Activated CD8-positive, alpha-beta memory T cell treated with anti-CD3 and anti-CD28 coated beads, Interleukin-2, amount 50 U/mL, for 24 hours (primary cell): Measurements from ENCODE around the gene RUNX3.
"Not testable (repeated sequence)": the region's sequence is repeated elsewhere in the genome, so short reads cannot be mapped to it uniquely, and the experiment has no call there.

Experiments used
- DNase-seq: peaks from one replicate; pipeline ENCODE4 v3.0.0-alpha.2; 2020; ENCODE audit errors: extremely low read depth

RUNX3 gene

DNA sequence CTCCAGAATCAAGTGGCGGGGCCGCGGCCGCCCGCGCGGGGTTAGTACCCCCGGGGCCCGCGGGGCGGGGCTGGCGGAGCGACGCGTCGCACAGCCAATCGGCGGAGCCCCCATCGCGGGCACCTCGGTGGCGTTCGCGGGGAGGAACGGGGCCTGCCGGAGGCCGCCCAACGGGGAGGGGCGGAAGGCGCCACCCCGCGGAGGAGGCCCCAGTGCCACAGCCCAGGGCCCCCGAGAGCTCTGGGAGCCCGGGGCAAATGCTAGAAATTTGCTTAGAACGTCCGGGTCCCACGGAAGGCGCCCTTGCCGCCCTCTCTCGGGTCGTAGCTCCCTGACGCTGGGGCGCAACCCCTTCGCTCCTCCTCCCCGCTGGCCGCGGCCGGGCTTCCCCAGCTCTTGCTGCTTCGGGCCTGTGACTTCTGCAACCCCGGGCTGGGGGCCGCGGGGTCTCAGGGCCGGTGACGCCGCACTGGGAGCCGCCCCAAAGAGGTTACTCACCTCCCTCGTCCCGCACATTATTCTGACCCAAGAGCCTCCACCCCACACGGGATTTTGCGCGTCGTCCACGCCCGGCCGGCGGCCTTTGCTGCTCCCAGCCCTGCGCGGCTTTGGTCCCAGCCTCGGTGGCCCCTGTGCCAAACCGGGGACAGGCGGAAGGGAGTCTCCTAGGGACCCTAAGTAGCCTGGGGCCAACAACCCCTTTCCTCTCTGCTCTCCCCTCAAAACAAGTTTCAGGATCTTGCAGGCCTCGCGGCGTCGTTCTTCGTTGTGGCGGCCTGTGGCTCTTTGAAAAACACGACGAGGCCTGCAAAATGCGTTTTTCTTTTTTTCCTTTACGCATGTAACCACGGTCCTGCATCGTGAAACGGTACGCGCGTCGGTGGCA is at the start of gene RUNX3:
TSS of gene RUNX3 (minus strand) at position 17 of the 886 bp plus-strand sequence. CDS start 408 bp downstream, outside the sequence.
- DNase-seq: peak; percentile 75

DNA sequence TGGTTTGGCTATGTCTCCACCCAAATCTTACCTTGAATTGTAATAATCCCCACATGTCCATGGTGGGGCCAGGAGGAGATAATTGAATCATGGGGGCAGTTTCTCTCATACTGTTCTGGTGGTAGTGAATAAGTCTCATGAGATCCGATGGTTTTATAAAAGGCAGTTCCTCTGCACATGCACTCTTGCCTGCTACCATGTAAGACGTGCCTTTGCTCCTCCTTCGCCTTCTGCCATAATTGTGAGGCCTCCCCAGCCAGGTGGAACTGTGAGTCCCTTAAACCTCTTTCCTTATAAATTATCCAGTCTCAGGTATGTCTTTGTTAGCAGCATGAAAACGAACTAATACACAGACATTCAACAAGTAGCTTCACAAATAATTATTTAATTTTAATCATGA is 49.2 kb upstream of the RUNX3 start:
- DNase-seq: not testable (repeated sequence)

DNA sequence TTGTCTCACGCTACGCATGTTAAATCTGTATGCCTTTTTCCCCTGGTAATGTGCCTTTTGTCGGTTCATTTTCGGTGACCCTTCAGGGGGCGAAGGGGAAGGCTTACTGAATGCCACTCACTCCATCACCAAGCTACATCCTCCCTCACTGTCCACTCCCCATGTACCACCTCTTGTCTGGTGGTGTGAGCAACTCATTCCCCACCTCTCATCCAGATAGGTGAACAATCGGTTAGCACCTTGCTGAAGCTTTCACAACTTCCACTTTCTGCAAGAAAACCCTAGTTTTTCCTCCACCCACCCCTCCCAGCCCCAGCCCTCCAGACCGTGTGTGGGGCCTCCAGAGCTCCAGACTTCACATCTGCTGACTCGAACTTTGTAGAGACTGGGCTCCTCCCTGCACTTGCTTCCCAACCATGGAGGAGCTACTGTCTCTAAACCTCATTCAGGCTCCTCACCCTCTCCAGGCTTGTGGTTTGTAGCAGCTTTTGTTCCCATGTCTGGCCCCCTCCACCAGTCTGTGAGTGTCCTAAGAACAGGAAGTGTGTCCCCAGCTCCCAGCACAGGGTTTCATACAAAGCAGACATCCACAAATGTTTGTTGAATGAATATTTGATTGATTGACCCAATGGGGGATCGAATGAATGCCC is 48.4 kb upstream of the RUNX3 start:
- DNase-seq: no peak

DNA sequence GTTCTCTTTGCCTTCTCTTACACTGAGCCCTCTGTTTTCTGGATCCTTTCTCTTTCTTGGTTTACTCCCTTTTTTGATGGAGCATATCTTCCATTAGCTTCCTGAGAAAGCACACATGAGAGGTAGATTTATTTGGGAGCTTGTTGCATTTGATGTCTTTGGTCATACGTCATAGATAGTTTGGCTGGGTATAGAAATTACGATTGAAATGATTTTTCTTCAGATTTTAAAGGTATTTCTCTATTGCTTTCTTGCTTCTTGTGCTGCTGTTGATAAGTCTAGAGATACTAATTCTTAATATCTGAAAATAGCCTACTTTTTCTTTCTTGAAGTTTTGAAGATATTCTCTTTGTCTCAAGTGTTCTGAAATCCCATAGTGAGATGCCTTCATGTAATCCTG is 45.3 kb upstream of the RUNX3 start:
- DNase-seq: no peak

DNA sequence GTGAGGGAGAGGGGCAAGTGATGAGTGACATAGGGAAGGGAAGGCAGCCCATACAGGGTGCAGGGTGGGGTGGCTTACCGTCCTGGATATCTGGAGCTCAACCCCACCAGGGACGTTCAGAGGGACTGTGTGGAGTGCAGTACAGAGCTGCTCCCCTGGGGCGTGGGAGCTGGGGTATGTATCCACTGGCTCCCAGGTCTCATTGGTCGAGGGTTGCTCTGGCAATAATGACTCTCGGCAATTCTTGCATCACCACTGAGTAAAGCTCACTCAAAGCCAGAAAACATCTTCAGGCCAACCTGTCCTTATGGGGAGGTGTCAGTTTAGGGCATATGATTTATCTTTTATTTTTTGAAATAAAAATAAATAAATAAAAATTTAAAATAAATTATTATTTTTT is 43.2 kb upstream of the RUNX3 start:
- no peak for DNase-seq

DNA sequence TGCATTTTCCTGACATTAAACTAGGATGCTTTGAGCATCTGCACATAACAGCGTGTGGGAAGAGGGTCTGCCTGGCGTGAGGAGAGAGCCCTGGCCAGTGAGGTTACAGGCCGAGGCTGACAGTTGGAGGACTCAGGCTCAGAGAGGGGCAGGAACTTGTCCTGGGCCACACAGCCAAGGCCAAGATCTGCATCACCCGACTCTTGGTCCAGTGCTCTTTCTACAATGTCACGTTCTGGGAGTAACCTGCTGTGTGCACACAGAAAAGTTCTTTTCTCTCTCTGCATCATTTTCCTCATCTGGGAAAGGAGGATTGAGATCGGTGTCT is 42.8 kb upstream of the RUNX3 start:
- DNase-seq: no peak

DNA sequence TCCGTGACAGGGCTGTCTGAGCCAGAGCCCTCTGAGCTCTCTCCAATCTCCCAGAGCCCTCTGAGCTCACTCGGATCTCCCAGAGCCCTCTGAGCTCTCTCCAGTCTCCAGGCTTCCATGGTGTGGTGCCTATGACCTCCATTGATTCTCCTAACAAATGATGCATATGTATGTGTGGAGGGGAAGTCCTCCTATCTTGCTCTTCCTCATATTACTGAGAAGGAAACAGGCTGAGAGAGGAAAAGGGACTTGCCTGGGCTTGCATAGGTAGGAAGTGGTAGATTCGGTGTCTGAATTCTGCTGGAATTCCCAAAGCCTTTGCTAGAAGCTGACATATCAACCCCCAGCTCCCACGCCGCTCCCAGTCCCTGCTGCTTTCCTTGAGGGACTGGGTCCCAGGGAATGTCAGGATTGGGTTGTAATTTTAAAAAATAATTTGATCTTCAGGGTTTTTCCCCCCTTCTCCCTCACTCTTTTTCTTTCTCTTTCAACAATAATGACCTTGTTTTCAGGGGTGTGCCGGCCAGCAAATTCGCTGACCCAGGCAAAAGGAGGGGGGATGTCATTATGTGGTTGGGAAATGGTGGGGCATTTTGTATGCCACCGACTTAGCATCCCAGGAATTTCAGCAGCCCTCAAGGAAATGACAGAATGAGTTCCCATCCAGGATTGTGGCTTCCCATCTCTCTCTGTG is 42.3 kb upstream of the RUNX3 start:
- no peak for DNase-seq

DNA sequence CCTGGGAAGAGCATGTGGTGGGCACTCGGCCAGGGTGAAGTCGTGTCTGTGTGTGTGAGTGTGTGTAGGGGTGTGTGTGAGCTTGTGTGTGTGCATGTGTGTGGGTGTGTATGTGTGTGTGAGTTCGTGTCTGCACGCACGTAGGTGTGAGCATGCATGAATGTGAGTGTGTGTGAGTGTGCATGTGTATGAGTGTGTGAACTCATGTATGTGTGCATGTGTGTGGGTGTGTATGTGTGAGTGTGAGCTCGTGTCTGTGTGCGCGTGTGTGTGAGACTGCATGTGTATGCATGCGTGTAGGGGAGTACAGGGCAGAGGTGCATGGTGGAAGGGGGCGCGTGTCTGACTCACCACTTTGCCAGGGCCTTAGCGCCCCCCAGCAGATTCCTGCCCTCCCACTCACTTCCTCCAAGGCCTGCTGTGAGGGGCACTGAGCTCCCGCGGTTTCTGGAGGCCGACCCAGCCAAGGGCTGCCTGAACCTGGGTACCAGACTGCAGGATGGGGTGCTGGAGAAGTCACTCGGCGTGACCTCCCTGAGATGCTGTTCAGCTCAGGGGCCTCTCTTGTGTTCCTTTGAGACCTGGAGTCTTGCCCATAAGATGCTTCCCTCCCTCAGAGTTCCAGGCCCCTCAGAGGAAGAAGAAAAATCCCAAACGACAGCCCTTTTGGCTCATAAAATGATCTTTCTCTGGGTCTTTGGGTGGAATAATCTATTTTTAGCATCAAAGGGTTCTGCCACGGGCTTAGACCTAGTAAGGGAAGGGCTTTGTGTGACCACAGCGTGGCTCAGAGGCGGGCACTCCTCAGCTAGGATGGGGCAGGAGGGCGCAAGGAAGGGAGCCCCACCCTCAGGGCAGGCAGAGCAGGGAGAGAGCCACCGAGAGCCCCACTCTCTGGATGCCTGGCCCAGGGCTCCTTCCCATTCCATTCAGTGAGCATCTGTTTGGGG is 41.1 kb upstream of the RUNX3 start:
- no peak for DNase-seq

DNA sequence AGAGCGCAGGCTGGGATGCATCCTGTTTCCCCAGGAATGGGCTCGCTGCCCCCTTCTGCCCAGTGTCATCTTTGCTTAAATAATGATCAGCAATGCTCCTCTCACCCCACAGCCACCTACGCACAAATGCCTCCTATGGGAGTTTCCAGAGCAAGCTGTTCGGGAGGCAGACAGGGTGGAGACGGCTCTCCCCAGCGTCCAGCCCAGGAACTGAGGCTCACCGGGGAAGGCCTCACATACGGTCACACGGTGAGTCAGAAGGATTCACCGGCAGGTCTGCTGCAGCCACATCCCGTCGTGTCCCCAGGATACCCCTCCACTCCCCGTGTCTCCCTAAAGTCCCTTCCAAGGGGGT is 40.3 kb upstream of the RUNX3 start:
- DNase-seq: no peak

DNA sequence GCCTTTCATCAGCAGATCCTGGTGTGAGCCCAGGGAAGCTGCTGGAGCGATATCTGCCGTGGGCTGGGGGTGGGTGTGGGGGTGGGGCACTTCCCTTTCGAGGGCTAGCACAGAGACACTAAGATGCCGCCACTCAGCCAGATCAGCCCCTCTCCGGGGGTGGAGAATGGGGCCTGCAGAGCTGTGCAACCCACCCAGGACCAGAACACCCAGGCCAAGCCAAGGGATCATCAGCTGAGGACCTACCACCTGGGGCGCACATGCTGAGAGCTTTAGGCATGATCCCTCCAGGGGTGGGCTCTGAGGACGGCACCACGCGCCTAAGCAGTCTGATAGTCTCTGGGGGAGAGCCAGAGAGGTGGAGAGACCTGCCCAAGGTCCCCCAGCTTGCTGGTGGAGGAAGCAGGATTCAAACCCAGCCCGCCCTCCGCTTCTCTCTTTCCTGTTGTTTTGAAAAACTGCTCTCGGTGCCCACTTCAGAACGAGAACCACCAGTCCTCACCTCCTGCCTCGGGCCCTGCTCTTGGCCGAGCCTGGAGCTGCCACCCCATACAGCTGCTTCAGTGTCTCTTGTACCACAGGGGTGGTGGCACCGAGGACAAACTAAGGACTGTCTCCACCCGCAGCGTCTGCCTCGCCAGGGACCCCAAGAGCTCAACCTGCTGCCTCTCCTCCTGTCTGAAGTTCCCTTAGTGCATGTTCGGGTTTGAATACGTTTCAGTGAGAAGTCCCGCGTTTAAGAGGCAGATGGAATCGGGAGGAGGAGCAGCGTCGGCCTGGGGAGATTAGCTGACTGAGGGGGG is 39.7 kb upstream of the RUNX3 start:
- no peak for DNase-seq

DNA sequence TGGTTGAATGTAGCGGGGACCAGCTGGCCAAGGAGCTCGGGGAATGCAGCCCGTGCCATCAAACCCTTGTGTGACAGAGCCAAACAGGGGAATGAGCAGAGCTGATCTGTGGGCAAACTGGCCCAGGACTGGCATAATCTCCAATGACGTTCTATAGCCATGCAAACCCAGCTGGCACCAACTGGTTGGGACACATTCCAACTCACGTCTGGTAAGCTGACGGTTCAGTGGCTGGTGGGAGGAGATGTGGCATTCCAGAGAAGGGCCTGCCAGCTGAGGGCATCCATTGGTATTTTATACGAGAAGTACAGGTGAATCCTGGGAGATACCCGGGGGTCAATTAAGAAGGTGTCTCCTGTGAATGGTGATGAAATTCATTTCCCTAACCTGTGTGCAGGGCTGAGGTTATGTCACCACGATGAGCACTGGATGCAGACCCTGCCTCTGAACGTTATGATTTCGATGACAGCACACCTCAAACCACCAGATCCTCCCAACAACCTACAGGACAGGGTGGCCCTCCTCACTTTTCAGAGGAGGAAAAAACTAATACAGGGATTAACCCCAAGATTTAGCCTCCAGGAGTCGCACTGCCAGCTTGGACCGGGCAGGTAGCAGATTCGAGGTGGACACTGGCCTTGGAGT is 39.0 kb upstream of the RUNX3 start:
- DNase-seq: no peak

DNA sequence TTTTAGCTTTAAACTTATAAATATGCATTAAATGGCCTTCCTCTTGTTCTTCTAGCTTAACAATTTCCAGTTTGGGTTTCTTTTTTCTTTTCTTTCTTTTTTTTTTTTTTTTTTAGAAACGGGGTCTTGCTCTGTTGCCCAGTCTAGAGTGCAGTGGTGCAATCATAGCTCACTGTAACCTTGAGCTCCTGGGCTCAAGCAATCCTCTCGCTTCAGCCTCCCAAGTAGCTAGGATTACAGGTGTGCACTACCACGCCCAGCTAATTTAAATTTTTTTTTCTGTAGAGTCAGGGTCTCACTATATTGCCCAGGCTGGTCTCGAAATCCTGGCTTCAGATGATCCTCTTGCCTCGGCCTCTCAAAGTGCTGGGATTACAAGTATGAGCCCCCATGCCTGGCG is 37.9 kb upstream of the RUNX3 start:
- DNase-seq: no peak

DNA sequence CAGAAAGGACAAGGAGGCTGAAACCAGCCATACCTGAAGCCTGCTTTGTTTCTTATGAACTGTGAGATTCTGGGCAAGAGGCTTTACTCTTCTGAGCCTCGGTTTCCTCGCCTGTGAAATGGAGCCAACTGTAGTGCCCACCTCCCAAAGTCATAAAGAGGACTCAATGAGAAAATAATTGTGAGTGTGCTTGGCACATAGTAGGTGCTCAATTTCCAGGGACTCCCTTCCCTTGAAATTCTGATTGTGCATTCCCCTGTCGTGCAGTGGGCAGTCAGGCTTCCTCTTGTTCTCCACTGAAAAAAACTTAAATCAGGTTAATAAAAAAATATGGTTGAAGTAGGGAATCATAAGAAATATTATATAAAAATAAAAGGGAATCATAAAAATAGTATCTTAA is 37.5 kb upstream of the RUNX3 start:
- DNase-seq: no peak

DNA sequence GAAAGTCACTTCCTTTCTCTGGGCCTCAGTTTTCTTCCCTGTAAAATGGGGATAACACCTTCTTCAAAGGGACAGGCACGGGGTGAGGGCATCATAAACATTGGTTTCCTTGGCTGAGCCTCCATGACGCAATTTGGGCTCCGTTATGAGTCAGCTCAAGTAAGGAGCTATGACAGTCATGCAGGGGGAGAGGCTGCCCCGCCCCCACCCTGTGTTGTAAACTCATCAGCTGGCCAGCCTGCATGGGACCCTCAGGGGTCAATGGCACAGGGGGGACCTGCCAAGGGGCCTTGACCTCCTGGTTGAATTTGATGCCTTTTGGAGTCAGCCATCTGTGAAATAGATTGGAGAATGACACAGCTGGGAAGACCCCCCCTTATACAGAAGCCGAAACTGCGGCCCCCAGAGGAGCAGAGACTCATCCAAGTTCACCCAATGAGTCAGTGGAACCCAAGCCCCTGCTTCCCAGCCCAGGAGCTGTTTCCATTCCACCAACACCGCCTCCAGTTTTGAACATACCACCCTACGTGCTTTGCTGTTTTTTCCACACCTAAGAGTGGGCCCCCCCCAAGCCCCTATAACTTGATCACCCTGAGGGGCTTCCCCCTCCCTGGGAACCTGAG is 36.8 kb upstream of the RUNX3 start:
- peak; percentile 75 for DNase-seq

DNA sequence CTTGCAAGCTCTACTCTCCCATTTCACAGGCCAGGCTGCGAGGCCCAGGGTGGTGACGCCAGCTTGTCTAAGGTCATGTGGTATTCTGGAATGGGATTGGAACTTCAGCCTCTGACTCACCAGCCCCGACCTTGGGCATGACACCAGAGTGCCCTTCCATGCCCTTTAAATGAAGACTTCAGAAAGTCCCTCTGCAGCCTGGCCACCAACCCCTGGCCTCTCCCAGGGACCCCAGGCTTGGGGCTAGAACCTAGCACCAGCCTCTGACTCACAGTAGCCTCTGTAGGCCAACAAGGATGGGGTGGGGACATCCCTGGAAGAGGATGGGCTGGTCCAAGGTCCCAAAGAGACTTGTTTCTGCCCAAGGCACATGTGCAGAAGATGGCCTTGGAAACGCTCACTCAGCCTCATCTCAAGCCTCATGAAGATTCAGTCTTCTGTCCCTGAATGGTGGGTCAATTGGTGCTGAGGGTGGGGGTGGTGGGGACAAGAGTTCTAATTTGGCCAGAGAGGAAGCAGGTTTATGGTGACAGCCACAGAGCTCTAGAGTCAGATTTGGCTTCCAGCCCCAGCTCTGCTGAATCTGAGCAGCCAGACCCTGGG is 36.1 kb upstream of the RUNX3 start:
- no peak for DNase-seq

DNA sequence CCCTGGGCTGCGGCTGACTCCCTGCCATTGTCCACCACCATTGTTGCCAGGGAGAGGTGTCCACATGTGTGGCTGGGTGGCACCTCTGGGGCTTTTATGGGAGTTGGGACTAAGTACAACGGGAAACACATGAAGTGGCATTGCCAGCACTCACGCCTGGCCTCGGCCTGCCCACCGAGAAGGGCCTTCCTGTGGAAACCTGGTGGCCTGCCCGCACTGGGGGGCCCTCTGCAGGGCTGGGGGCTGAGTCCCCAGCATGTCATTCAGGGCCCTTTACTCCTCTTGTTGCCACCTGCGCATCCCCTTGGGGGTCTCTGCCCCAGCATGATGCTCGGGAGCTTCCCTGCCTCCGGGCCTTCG is 35.5 kb upstream of the RUNX3 start:
- no peak for DNase-seq

DNA sequence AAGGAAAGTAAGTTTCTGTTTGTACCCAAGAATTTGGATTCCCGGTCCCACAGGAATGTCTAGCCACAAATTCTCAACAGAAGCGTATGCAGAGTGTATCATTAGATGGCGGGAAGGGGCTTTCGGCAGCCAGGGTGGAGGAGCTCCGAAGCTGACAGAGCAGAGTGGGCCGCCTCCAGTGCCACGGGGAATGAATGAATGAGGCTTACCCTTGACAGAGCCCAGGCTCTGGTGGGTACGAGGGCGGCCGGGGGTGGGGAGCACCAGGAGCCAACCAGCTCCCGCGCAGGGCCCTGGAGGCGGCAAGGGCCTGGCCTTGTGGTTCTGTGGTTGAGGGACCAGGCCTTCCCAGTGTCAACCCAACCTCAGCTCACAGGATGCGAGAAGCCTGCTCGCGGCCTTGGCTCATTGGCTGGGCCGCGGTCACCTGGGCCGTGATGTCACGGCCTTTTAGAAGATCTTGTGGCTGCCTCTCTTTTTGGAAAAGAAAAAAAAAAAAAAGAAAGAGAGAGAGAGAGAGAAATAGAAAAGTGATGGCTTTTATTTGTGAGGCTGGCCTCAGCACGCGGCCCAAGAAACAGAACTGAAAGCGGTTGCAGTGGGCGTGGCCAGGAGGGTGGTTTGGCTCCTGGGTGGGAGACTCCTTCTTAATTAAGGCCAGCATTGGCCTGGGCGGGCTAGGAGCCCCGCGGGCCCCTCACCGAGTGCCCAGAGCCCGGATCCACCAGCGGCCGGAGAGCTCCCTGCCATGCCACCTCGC is 34.9 kb upstream of the RUNX3 start:
- DNase-seq: peak; percentile 84

DNA sequence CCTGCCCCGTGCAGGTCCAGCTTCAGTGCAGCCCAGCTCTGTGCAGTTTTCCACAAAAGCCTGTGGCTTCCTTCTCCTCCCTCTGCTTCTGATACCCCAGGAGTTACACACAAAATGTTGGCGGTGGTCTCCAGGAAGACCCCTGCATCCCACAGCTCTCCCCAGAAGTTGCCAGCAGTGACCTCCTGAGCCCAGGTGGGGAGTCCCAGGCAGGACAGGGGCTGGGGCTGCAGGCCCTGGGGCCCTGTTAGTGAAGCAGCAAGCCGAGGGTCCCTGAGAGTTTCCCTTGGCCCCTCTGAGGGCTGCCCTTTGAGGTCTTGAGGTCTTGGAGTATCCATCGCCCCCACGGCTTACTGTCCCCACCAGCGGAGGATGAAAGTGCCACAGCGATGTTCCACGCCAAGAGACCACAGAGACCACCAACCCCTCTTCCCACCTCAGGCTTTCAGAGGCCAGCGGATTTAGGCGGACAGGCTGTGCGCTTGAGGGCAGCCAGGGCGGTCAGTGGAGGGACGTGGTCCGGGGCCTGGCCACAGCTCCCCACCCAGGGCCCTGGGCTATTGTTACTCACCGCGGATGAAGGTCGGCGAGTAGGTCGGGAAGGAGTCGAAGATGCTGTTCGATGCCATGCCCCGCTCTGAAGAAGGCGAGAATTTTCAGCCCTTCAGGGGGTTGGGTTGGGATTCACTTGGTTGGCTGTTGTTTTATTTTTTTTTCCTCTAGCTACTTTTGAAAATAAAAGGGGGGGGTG is 34.0 kb upstream of the RUNX3 start:
- no peak for DNase-seq
